Mammary epithelial cell (primary cell): ENCODE results near the gene EPHB6.

ENCODE experiments used
- CTCF ChIP-seq, 2 donors: IDR thresholded peaks in 1 of 2; conservative IDR thresholded peaks in 1 of 2; 2 replicates each; pipeline ENCODE4 v1.5.1; 2011 to 2012; ENCODE audit warnings: inconsistent platforms in 2 of 2, low read length in 2 of 2, mild to moderate bottlenecking in 2 of 2, control low read depth in 1 of 2, low read depth in 1 of 2; ENCODE audit not compliant: insufficient read depth in 1 of 2; ENCODE audit errors: extremely low read depth in 1 of 2
- EZH2 ChIP-seq: IDR thresholded peaks from 2 replicates; pipeline ENCODE4 v1.6.1; 2012; ENCODE audit warnings: low read length, inconsistent platforms, borderline replicate concordance

- TF ChIP-seq CTCF (conservative IDR thresholded peaks at IDR 0.05 in 1 of 2, IDR thresholded peaks at IDR 0.05 in 1 of 2; ENCODE audit: extremely low read depth in 1 of 2, insufficient read depth in 1 of 2, low read depth in 1 of 2, low read length in 2 of 2) (no peak), EZH2 (no peak)
These were observed 44.8 kb downstream of the EPHB6 start for GRCh38 chr7:142899661-142900060.
